OCI-LY3 (cell line): Measurements from ENCODE around the gene LIG3.

Experiments
- H2AFZ ChIP-seq: fragments of 200-600, 300-600 bp; shearing (Covaris generic); 2 replicates; pipeline ENCODE4 v1.6.0; 2014; ENCODE audit warnings: antibody characterized with exemption, low read depth, low read length
- H3K27ac ChIP-seq: fragments of 200-600, 300-600 bp; sonication (generic); 2 replicates; pipeline ENCODE4 v1.5.1; 2014; ENCODE audit warnings: mild to moderate bottlenecking, low read length, moderate library complexity, mixed read lengths
- H3K27me3 ChIP-seq: fragments of 200-600, 300-600 bp; sonication (generic); 2 replicates; pipeline ENCODE4 v1.6.1; 2014; ENCODE audit warnings: low read depth, low read length, mixed read lengths
- H3K36me3 ChIP-seq: fragments of 200-600, 300-600 bp; sonication (generic); replicated peaks from 2 replicates; pipeline ENCODE3; 2014; ENCODE audit warnings: low read depth, low read length, mixed read lengths
- H3K4me1 ChIP-seq: fragments of 300-600, 200-600 bp; sonication (generic); 2 replicates; pipeline ENCODE4 v1.6.1; 2014; ENCODE audit warnings: low read length, mixed read lengths
- H3K4me2 ChIP-seq: fragments of 200-600, 300-600 bp; sonication (generic); 2 replicates; pipeline ENCODE4 v1.6.1; 2014; ENCODE audit warnings: low read length, mixed read lengths
- H3K4me3 ChIP-seq: fragments of 300-600, 200-600 bp; sonication (generic); 2 replicates; pipeline ENCODE4 v1.5.1; 2014; ENCODE audit warnings: antibody characterized with exemption, mild to moderate bottlenecking, low read length, moderate library complexity
- H3K79me2 ChIP-seq: fragments of 300-600, 200-600 bp; shearing (Covaris generic); 2 replicates; pipeline ENCODE4 v1.6.1; 2014; ENCODE audit warnings: mild to moderate bottlenecking, low read length, mixed read lengths
- H3K9ac ChIP-seq: fragments of 300-600, 200-600 bp; shearing (Covaris generic); 2 replicates; pipeline ENCODE4 v1.6.0; 2014; ENCODE audit warnings: mild to moderate bottlenecking, low read length, moderate library complexity
- H3K9me3 ChIP-seq: fragments of 200-600, 300-600 bp; shearing (Covaris generic); 2 replicates; pipeline ENCODE4 v1.6.1; 2014; ENCODE audit warnings: low read length, mixed read lengths; ENCODE audit not compliant: insufficient read depth
- H4K20me1 ChIP-seq: fragments of 200-600, 300-600 bp; sonication (generic); 2 replicates; pipeline ENCODE4 v1.6.1; 2016; ENCODE audit warnings: low read length, mixed read lengths; ENCODE audit not compliant: insufficient read depth
- EZH2phosphoT487 ChIP-seq: fragments of 200-600 bp; shearing (Covaris generic); IDR thresholded peaks from 2 replicates; pipeline ENCODE4 v1.6.1; 2018; ENCODE audit warnings: antibody characterized with exemption, mixed run types, low read depth
- TF ChIP-seq, protein P1 (sequence below): fragments of 200-600, 300-600 bp; sonication (generic); IDR thresholded peaks from 2 replicates; pipeline ENCODE4 v1.5.1; 2014; ENCODE audit warnings: antibody characterized with exemption, low read length, low read depth

LIG3 gene

DNA sequence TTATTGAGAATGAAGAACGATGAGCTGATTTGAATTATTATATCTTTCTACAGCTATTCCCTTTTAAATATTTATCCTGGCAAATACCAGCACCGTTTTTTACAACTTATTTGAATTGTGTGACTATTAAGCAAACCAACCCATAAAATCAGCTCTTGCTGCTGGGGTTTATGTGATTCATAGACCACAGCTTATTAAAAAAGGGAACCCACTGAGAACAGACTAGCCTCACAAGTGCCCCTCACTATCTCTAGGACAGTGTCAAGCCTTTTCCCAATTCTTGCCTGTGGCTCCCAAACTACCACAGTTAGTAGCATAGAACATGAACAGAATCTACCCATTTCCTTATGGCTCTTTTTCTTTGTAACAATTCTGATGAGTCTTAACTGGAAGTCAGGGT lies 6.1 kb upstream of the LIG3 start:
- Histone ChIP-seq H3K4me1 (peaks cover 4% of the 10 kb centered on the region), H3K9ac (no peak overlapping the region), H3K36me3 (no peaks in the 10 kb centered on the region), H3K27me3 (no peaks in the 10 kb centered on the region), H3K79me2 (no peaks in the 10 kb centered on the region), H3K27ac (no peak overlapping the region), H3K9me3 (no peaks in the 10 kb centered on the region), H4K20me1 (no peaks in the 10 kb centered on the region), H3K4me2 (no peak overlapping the region), H2AFZ (no peak overlapping the region), H3K4me3 (no peak overlapping the region)
- no peak for TF ChIP-seq EZH2phosphoT487
- TF ChIP-seq, protein P1, sequence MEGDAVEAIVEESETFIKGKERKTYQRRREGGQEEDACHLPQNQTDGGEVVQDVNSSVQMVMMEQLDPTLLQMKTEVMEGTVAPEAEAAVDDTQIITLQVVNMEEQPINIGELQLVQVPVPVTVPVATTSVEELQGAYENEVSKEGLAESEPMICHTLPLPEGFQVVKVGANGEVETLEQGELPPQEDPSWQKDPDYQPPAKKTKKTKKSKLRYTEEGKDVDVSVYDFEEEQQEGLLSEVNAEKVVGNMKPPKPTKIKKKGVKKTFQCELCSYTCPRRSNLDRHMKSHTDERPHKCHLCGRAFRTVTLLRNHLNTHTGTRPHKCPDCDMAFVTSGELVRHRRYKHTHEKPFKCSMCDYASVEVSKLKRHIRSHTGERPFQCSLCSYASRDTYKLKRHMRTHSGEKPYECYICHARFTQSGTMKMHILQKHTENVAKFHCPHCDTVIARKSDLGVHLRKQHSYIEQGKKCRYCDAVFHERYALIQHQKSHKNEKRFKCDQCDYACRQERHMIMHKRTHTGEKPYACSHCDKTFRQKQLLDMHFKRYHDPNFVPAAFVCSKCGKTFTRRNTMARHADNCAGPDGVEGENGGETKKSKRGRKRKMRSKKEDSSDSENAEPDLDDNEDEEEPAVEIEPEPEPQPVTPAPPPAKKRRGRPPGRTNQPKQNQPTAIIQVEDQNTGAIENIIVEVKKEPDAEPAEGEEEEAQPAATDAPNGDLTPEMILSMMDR, result no peak

DNA sequence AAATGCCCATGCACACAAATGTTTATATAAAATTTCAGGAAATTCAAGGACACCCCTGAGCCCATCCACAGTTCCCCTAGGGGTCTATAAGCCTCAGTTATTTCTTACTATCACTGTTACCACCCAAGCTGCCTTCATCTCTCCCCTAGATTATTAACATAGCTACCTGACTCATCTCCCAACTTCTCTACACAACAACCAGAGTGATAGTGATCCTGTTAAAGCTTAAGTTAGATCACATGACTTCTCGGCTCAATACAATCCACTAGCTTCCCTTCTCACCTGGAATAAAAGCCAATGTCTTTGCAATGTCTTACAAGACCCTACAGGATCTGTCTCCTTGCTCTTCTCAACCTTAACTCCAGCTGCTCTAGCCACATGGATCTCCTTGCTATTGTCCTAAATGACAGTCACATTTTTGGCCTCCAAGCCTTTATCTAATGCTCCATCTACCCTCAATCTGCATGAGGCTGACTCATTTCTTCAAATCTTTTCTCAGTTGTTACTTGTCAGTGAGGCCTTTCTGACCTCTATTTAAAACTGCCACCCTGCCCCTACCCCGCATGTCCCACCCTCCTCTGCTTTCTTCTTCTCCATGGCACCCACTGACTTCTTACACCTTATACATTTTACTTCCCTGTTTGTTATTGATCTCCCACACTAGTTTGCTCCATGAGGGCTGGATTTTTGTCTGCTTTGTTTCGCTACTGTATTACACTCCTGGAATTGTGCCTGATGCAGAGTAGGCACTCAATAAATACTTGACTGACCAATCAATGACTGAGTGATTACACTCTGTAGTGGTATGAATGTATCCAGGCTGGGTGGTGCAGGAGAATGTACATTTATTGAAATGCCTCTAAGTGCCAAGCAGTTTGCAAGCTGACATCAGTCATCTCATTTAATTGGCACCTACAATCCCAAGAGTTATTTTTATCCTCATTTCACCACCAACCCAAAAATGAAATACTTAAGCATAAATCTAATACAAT lies 5.2 kb upstream of the LIG3 start:
- H3K36me3 ChIP-seq, result no peaks in the 10 kb centered on the region
- no peak overlapping the region for H3K9ac ChIP-seq
- H4K20me1 ChIP-seq, result no peaks in the 10 kb centered on the region
- no peak overlapping the region for H3K4me3 ChIP-seq
- 0 out of 2 replicates have a peak, but pooled peaks cover 3% of the 10 kb centered on the region for H3K79me2 ChIP-seq
- H3K27me3 ChIP-seq, result no peaks in the 10 kb centered on the region
- no peak for TF ChIP-seq EZH2phosphoT487
- TF ChIP-seq, protein P1, result no peak
- no peaks in the 10 kb centered on the region for H3K9me3 ChIP-seq
- no peak overlapping the region for H3K27ac ChIP-seq
- no peak overlapping the region for H3K4me2 ChIP-seq
- H3K4me1 ChIP-seq, result peaks cover 9% of the 10 kb centered on the region
- no peak overlapping the region for H2AFZ ChIP-seq

DNA sequence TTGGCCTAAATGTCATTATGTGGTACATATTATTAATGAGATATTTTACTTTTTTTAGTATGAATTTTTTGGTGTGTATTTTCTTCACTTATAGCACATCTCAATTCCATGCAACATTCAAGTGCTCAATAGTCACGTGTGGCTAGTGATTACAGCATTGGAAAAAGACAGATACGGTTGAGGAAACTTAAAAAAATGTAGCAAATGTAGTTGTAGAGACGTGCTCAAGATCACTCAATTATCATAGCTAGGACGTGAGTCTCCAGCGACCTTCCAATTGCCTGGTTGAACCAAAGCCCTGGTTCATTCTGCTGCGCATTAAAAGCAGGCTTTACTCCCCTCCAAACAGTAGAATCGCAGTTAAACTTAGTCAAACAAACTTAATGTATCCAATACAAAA lies 1.2 kb upstream of the LIG3 start:
- Histone ChIP-seq H3K36me3 (peaks cover 4% of the 10 kb centered on the region), H3K27ac (no peak overlapping the region), H3K4me3 (peak overlapping the region; percentile 93), H4K20me1 (no peaks in the 10 kb centered on the region), H3K4me2 (peak overlapping the region; percentile 89), H3K9me3 (no peaks in the 10 kb centered on the region), H3K27me3 (no peaks in the 10 kb centered on the region), H3K4me1 (peaks cover 17% of the 10 kb centered on the region), H2AFZ (no peak overlapping the region), H3K9ac (peak overlapping the region; percentile 91), H3K79me2 (peaks cover 24% of the 10 kb centered on the region)
- TF ChIP-seq, protein P1, result no peak
- TF ChIP-seq EZH2phosphoT487, result no peak

DNA sequence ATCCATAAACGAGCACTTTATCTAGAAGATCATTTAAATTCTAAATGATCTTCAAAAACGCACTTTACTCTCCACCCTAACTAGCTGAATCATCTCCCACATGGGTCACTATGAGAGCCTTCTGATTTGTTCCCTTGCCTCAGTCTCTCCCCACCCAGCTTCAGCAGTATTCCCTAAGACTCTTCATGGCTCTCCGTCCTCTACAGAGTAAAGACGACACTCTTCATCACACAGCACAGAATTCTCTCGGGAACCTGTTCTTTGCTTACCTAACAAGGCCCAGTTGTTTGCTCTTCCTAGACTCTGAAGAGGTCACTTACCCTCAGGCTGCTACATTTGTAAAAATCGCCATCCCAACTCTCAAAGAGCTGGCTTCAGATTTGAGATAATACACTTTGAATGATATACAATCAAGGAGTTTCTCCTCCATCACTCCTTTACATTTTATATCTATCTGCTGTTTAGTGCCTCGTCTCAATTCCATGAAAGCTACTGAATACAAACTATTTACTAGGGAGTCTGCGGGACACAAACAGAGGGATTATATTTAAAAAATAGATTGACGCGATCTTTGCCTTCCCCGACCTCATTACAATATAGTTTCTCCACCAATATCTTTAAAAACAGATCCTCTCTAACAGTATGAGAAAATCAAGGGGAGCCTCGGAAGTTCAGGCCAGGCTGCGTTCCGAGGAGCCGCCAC lies 511 bp upstream of the LIG3 start:
- peak overlapping the region; percentile 72; the same call in 1 of the 2 replicates for H3K27ac ChIP-seq
- peaks cover 6% of the 10 kb centered on the region for H3K36me3 ChIP-seq
- no peaks in the 10 kb centered on the region for H3K27me3 ChIP-seq
- no peaks in the 10 kb centered on the region for H3K9me3 ChIP-seq
- H3K4me2 ChIP-seq, result peak overlapping the region; percentile 89
- peak overlapping the region; percentile 93 for H3K4me3 ChIP-seq
- H3K4me1 ChIP-seq, result peaks cover 17% of the 10 kb centered on the region
- H4K20me1 ChIP-seq, result no peaks in the 10 kb centered on the region
- H3K79me2 ChIP-seq, result peaks cover 24% of the 10 kb centered on the region
- peak overlapping the region; percentile 91 for H3K9ac ChIP-seq
- peak overlapping the region; percentile 50 for H2AFZ ChIP-seq
- TF ChIP-seq EZH2phosphoT487, result no peak
- TF ChIP-seq, protein P1, result no peak
